K562 (cell line): ENCODE data around the gene SKAP1. TPM values are rescaled to one million over a fixed set of nuclear protein-coding genes. Genes with fewer than 3 reads are reported as not detected.

Experiments used
- ATAC-seq: fragments of 200-7000 bp; cut with Tn5 transposase; 3 replicates; pipeline ENCODE4 v1.9.1; 2020; ENCODE audit warnings: moderate library complexity
- BruUV-seq: library from RNA; stranded (reverse); fragments of 400-500 nt; replicated peaks from 2 replicates; lab custom pipeline; 2021; lab: Mats Ljungman, UMichigan
- CTCF ChIA-PET: fragments of 300-600 bp; formaldehyde crosslinking; extraction: SDS; loops from one replicate; lab custom pipeline; 2021; ENCODE audit warnings: low intra/inter-chr PET ratio; lab: Yijun Ruan, JAX
- POLR2A ChIA-PET: fragments of 300-600, 350-650 bp; sonication (Branson Sonifier 250); formaldehyde crosslinking; extraction: SDS; loops from one replicate; lab custom pipeline; 2021; ENCODE audit warnings: antibody characterized with exemption, inconsistent platforms; lab: Yijun Ruan, JAX
- DNase-seq, 4 experiments: peaks; one replicate each; pipeline versions ENCODE4 v3.0.0 to v3.0.0-alpha.2; 2011 to 2018; ENCODE audit warnings: low spot score in 3 of 4, mixed read lengths in 3 of 4; ENCODE audit errors: extremely low read depth in 1 of 4
- FAIRE-seq: peaks from 2 replicates; lab custom pipeline; 2011; peaks lifted over from hg19 to GRCh38; lab: Jason Lieb, UNC
- H2AFZ ChIP-seq: 2 replicates; pipeline ENCODE4 v1.6.0; 2011; ENCODE audit warnings: low read depth, low read length, control low read depth, inconsistent platforms
- H3K27ac ChIP-seq: fragments of 200-600 bp; 3 replicates; pipeline ENCODE4 v1.8.0; 2011; ENCODE audit warnings: low read depth, mild to moderate bottlenecking, control low read depth, inconsistent platforms, low read length, moderate library complexity, mixed read lengths; ENCODE audit errors: extremely low read depth
- H3K27me3 ChIP-seq, 2 experiments: fragments of 300-600 bp in 1 of 2; 2 replicates in 1 of 2; 3 replicates in 1 of 2; pipeline versions ENCODE4 v1.6.0 to v1.8.0; 2011; ENCODE audit warnings: inconsistent platforms in 2 of 2, low read length in 2 of 2, mild to moderate bottlenecking in 1 of 2, mixed read lengths in 1 of 2, moderate library complexity in 1 of 2; ENCODE audit not compliant: control insufficient read depth in 2 of 2, insufficient read depth in 2 of 2
- H3K36me3 ChIP-seq: fragments of 300-600 bp; 3 replicates; pipeline ENCODE4 v1.8.0; 2011; ENCODE audit warnings: mild to moderate bottlenecking, low read length, inconsistent platforms; ENCODE audit not compliant: control insufficient read depth, insufficient read depth
- H3K4me1 ChIP-seq, 2 experiments: fragments of 200-600 bp in 1 of 2; replicated peaks in 1 of 2; 2 replicates in 1 of 2; 3 replicates in 1 of 2; pipeline versions ENCODE4 v1.5.1 to v1.8.0; 2011; ENCODE audit warnings: inconsistent platforms in 2 of 2, low read length in 2 of 2, mild to moderate bottlenecking in 1 of 2, mixed read lengths in 1 of 2, moderate library complexity in 1 of 2; ENCODE audit not compliant: control insufficient read depth in 2 of 2, insufficient read depth in 2 of 2
- H3K4me2 ChIP-seq: 2 replicates; pipeline ENCODE4 v1.6.1; 2011; ENCODE audit warnings: low read length, control low read depth, inconsistent platforms, mixed read lengths; ENCODE audit not compliant: insufficient read depth
- H3K4me3 ChIP-seq: fragments of 200-600 bp; sonication (generic), shearing (Covaris generic); 2 replicates; pipeline ENCODE4 v1.5.1; 2016; ENCODE audit warnings: control low read depth, inconsistent platforms
- H3K79me2 ChIP-seq: fragments of 200-600 bp; 3 replicates; pipeline ENCODE4 v1.8.0; 2011; ENCODE audit warnings: low read length, inconsistent platforms; ENCODE audit not compliant: control insufficient read depth, insufficient read depth
- H3K9ac ChIP-seq, 2 experiments: 2 replicates each; pipeline versions ENCODE4 v1.6.0 to v1.6.1; 2011; ENCODE audit warnings: low read depth in 2 of 2, low read length in 2 of 2, control low read depth in 1 of 2, inconsistent platforms in 1 of 2, mild to moderate bottlenecking in 1 of 2, mixed read lengths in 1 of 2; ENCODE audit not compliant: insufficient read depth in 1 of 2
- H3K9me1 ChIP-seq: one replicate; pipeline ENCODE4 v1.6.0; 2011; ENCODE audit warnings: inconsistent platforms, mild to moderate bottlenecking, low read length, moderate library complexity; ENCODE audit not compliant: control insufficient read depth, insufficient read depth
- H3K9me3 ChIP-seq: replicated peaks from 2 replicates; pipeline ENCODE4 v1.5.1; 2011; ENCODE audit warnings: low read depth, low read length, inconsistent platforms; ENCODE audit not compliant: control insufficient read depth, insufficient read depth
- H4K20me1 ChIP-seq: replicated peaks from 2 replicates; pipeline ENCODE4 v1.6.1; 2011; ENCODE audit warnings: low read length, inconsistent platforms, mixed read lengths; ENCODE audit not compliant: control insufficient read depth, insufficient read depth
- COPS2 ChIP-seq: fragments of 450-650 bp; conservative IDR thresholded peaks from 2 replicates; pipeline ENCODE4 v1.6.1; 2016; ENCODE audit warnings: mild to moderate bottlenecking, moderate library complexity
- MAFG ChIP-seq: fragments of 450-650 bp; conservative IDR thresholded peaks from 2 replicates; pipeline ENCODE4 v1.6.1; 2016; ENCODE audit warnings: missing genetic modification characterization, missing compliant biosample characterization
- MLX ChIP-seq, 2 experiments: fragments of 450-650 bp in 1 of 2; sonication (generic) in 1 of 2; formaldehyde crosslinking; conservative IDR thresholded peaks; 2 replicates each; pipeline versions ENCODE4 v1.4.0 to v1.8.1; 2020 to 2022; ENCODE audit warnings: mild to moderate bottlenecking in 1 of 2, missing genetic modification reagents in 1 of 2
- PHTF2 ChIP-seq: fragments of 250-450 bp; sonication (Bioruptor Pico); IDR thresholded peaks from 2 replicates; pipeline ENCODE4 v1.5.0; 2021; ENCODE audit warnings: mild to moderate bottlenecking
- SRSF1 ChIP-seq: fragments of 200-400 bp; formaldehyde crosslinking; IDR thresholded peaks from 2 replicates; pipeline ENCODE4 v1.6.1; 2017; ENCODE audit warnings: mild to moderate bottlenecking, low read depth, low read length, moderate library complexity
- STAT6 ChIP-seq: sonication (generic); formaldehyde crosslinking; IDR thresholded peaks from 2 replicates; pipeline ENCODE4 v1.8.1; 2023; ENCODE audit warnings: mild to moderate bottlenecking, missing genetic modification reagents
- TEAD2 ChIP-seq: fragments of 450-650 bp; IDR thresholded peaks from 2 replicates; pipeline ENCODE4 v1.6.1; 2016; ENCODE audit warnings: missing genetic modification characterization, control low read depth, missing compliant biosample characterization
- ZBTB17 ChIP-seq: fragments of 450-650 bp; formaldehyde crosslinking; IDR thresholded peaks from 2 replicates; pipeline ENCODE4 v1.4.0; 2020; ENCODE audit warnings: mild to moderate bottlenecking
- WGBS: fragments of 100-300 bp; shearing (Covaris generic); methylation state at CpG from one replicate; pipeline ENCODE4 v1.1.6; 2016; ENCODE audit warnings: low coverage, mixed read lengths; ENCODE audit not compliant: insufficient coverage; ENCODE audit errors: missing lambda C conversion rate; 5-methylcytosine and 5-hydroxymethylcytosine counted together
- in situ Hi-C: fragments of 300-500 bp; cut with MboI; formaldehyde crosslinking; loops from 4 replicates; pipeline ENCODE4 v1.15.0; 2018; ENCODE audit warnings: inconsistent platforms, mixed read lengths
- intact Hi-C: fragments of 100-400 bp; cut with micrococcal nuclease; formaldehyde crosslinking; loops from 2 replicates; pipeline ENCODE4 v1.14.2; 2022
- polyA plus RNA-seq, 8 experiments: library from polyadenylated mRNA; depleted of rRNA in 4 of 8; stranded (reverse) in 5 of 8; unstranded in 3 of 8; fragments of >200 nt; fragmentation: Nextera tagmentation in 2 of 8; fragmentation: Illumina TruSeq in 1 of 8; extraction: Ambion mirVana in 2 of 8; extraction: Trizol in 1 of 8; gene quantifications; 2 replicates each; pipeline versions ENCODE4 v1.2.1 to v1.2.3, GENCODE V29; 2011 to 2014; ENCODE audit warnings: inconsistent platforms in 1 of 8, missing spikeins in 1 of 8
- total RNA-seq, 7 experiments: library from RNA; depleted of rRNA in 6 of 7; stranded (reverse); fragments of >200 nt in 6 of 7; fragmentation: Illumina TruSeq in 2 of 7; extraction: Trizol in 2 of 7; gene quantifications; 2 replicates each; pipeline versions ENCODE4 v1.2.1 to v1.2.3, GENCODE V29; 2011 to 2021; ENCODE audit warnings: low replicate concordance in 1 of 7

Gene SKAP1
- total and polyA plus RNA-seq, 9 of the 15 experiments (the other 6 are each of a cell fraction or from before 2014, with no cell fraction given): 0.06 to 0.80 (median 0.10) TPM; not detected in 4

GRCh38 chr17:48160177-48161081 lies 269.6 kb downstream of the SKAP1 start:
- H3K9ac ChIP-seq: no peak overlapping the region
- no peak for ATAC-seq
- CTCF ChIA-PET: no interaction called here
- no peak overlapping the region for H3K27ac ChIP-seq
- H3K4me2 ChIP-seq: no peak overlapping the region
- H4K20me1 ChIP-seq: no peaks in the 10 kb centered on the region
- TF ChIP-seq COPS2 (no peak), SRSF1 (no peak), MLX (CRISPR knock-in tag; conservative IDR thresholded peaks at IDR 0.05) (no peak), STAT6 (no peak), PHTF2 (CRISPR knock-in tag) (no peak), TEAD2 (tag) (no peak), ZBTB17 (CRISPR knock-in tag) (no peak), MAFG (tag) (no peak)
- TF ChIP-seq, all 486 proteins: peak for 0
- Histone ChIP-seq H2AFZ (no peak overlapping the region), H3K9me3 (no peaks in the 10 kb centered on the region), H3K4me3 (no peak overlapping the region), H3K9me1 (no peaks in the 10 kb centered on the region), H3K79me2 (no peaks in the 10 kb centered on the region), H3K4me1 (peaks cover 0 to 4% of the 10 kb centered on the region in 2 experiments; a peak in 2 of 5 replicates), H3K36me3 (no peaks in the 10 kb centered on the region), H3K27me3 (no peaks in the 10 kb centered on the region; a peak in 1 of 5 replicates)
- no peak for DNase-seq
- intact Hi-C loops: no loop called here
- WGBS: 59% methylated on average over 5 of the region's 5 CpGs
- no TSS peak for BruUV-seq
- POLR2A ChIA-PET: interaction anchor here (0.6 to 1.6 kb wide), 5 partner anchors 17 to 144 kb away, joined by 3 to 5 read pairs (median 3); no protein-coding TSS in a partner anchor
- in situ Hi-C loops: no loop called here
- no peak for FAIRE-seq
